ENCODE measurements around the gene GMPR2.

The GMPR2 gene

GRCh38 chr14:24254630-24255392, 22.1 kb downstream of the GMPR2 start:
- no peak for DNase-seq

DNA sequence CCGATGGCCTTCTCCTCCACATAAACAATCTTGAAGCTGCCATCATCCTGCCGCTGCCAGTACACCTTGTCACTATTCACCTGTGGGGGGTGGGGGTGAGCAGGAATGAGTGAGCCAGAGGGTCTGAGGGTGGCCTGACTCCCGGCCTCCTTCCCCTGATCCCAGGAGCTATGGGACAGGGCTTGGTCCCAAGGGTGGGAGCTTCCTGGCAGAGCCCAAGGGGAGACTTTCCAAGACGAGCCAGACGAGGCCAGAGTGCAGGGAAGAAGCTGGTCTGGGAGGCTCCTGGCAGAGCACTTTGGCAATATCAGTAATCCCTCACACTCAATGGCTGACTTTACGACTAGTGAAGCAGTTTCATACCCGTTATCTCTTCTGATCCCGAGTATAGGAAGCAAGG, 22.7 kb downstream of the GMPR2 start:
- DNase-seq: no peak

DNA sequence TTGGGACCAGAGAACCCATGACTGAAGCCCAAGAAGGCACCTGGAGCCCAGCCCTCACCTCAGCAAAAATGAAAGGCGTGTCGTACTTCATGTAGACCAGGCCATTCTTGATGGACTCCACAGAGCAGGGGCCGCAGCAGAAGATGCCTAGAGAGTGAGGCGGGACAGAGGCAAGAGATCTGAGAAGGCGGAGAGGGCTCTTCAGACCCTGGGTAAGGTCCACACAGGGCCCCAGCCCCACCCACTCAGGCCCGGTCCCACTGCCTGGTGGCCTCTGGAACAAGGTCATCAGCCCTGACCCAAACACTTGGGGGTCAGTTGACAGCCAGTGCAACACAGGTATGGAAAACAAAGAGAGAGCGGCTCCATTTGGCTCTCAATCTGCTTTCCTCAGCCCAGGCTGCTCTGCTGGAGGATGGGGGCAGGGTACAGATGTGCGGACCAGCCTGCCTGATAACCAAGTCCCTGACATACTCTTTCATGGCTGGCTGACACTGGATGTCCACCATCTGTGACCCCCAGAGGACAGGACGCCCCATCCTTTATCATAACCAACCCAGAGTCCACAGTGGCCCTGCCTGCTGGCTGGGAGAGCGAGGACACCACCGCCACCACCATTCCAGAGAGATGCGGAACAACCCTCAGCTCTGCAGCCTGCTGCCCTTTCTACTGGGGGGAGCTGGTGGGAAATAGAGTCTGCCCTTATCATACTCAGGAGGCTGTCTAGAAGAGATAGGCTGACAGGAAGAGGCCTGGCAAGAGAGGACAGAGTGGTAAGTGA, 23.4 kb downstream of the GMPR2 start:
- DNase-seq: no peak

DNA sequence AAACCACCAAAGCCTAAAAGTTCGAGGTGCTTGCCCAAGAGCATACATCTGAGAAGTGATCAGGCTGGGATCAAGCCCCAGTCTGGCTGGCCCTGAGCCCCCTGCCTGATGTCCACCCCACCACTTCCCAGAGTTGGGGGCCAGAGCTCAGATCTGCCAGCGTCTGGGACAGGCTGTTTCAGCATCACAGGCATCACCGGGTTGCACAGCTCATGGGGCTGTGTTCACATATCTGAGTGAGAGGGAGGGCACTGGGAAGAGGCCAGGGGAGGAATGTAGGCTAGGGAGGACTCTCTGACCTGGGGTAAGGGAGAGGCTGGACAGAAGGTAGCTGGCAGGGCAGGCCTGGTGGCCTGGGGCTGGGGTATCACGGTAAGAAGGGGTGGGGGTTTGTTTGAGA, 24.2 kb downstream of the GMPR2 start:
- DNase-seq: no peak

- no peak for DNase-seq
Observed at GRCh38 chr14:24258119-24258518, 25.4 kb downstream of the GMPR2 start.

GRCh38 chr14:24258548-24259265, 26.0 kb downstream of the GMPR2 start:
- no peak for DNase-seq

DNA sequence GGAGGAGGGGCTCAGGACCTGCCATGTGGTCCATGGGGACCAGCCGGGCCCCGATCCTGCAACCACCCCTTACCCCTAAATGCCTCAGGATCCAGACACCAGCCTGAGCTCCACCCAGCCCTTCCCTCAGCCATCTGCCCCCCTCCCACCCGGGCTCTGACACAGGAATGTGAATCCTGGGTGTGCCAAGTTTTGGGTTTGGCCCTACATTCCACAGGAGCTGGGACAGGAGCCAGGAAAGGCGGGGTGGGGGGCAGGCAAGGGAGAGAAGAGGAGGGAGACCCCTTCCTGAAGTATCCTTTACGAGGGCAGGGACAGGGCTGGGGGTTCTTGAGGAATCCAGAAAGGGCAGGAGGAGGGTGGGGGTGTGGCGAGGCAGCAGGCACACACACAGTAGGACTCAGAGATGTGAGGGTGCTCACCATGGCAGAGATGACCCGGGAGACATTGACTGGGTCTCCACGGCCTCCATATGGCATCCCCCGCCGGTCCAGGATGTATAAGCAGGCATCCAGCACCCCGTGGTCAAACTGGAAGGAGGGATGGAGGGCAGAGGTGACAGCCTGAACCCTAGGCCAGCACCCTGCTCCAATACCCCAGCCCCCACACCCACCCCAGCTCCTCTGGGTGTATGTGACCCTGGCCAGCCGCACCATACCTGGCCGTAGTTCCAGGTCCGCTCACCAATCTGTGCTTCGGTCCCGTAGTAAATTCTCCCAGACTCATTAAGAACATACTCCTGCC, 26.7 kb downstream of the GMPR2 start:
- no peak for DNase-seq

DNA sequence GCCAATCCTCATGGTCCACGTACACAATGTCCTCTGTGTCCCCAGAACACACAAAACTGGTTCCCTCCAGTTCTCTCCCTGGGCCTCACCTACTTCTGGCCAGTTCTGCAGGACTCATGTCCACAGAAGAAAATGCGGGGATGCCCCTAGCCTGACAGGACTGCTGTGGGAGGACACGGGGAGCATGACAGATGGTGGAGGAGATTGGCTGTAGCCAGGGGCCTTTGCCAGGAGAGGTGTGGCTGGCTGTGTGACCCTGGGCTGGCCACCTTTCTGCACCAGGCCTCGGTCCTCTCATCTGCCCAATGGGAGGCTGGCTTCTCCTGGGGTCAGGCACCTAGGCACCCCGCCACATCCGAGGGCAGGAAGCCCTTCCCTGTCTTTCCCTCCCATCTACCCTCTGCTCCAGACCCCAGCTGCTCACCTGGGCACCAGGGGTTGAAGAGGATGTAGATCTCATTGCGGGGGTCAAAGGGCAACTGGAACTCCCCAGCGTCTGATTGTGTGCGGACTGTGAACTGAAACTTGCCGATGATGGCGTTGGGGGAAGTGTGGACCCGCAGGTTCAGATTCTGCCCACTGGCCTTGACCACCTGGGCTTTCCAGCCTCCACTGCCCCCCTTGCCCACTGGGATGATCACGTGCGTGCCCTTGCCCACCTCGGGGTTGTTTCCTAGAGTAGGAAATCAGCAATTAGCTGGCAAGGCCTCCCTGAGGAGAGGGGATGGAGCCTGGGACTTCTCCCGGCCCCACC, 27.5 kb downstream of the GMPR2 start:
- DNase-seq: no peak

DNA sequence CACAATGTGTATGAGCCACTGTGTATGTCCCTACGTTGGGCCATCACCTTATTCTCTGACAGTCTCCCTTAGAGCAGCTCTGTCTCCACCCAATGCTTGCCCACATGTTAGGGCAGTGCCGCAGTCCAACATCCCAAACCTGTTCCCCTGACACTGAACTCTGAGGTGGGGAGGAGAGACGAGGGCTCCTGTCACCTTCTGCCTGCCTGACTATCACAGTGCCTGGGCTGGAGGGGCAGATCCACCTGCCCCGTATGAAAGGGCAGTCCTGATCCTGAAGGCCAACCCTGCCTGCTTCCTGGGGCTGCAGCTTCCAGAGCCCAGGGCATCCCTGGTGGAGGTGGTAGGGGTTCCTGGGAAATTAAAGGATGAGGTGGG, 28.0 kb downstream of the GMPR2 start:
- no peak for DNase-seq

DNA sequence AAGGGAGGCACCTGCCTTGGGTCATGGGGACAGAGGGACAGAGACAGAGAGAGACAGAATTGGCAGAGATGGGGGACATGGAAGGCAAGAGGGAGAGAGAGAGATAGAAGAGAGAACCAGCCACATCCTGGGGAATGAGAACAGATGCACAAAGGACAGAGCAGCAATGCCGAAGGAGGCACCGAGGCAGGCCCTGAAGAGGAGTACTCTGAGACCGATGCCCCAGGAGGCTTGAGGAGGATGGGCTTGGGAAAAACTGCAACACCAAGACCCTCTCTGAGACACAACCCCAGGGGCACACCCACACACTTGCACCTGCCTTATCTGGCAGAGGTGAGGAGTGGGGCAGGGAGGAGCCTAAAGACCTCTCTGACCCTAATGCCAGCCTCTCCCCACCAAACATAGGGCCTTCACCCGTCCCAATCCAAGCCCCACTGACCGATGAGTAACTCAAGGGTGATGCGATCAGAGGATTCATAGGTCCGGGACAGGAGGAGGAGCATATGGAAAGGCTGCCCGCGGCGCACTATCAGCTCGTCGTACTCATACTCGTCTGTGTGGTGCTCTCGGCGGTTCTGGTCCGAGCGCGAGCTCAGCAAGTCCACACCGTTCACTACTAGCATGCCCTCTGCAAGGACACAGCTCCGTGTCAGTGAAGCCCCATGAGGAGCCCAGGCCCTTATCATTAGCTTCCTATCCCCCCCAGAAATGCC, 28.7 kb downstream of the GMPR2 start:
- no peak for DNase-seq

DNA sequence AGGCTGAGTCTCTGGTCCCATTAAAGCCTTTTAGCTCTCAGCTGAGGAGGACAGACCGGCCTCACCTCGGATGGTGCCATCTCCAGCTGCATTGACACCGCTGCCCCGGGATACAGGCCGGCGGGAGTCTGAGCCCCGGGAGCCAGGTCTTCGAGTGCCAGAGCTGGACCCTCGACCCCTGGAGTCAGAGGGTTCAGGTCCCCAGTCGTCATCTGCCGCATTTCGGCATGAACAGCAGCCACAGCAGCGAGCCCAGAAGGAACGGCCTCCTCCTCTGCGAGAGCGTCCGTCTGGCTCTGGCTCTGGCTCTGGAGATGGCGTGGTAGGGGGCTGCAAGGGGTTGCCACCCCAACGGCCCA, 29.2 kb downstream of the GMPR2 start:
- DNase-seq: no peak

GRCh38 chr14:24262821-24263733, 30.3 kb downstream of the GMPR2 start, which contains the start of gene TGM1:
Gene TGM1, minus strand, starts transcription at chr14:24263177. Its CDS starts 825 bp downstream, at chr14:24262352.
- no peak for DNase-seq

GRCh38 chr14:24263848-24264247, 31.1 kb downstream of the GMPR2 start:
- no peak for DNase-seq

- no peak for DNase-seq
Observed at GRCh38 chr14:24264298-24264697, 31.6 kb downstream of the GMPR2 start.

- DNase-seq: no peak
Observed at GRCh38 chr14:24266344-24267244, 33.9 kb downstream of the GMPR2 start.

- no peak for DNase-seq
Observed at GRCh38 chr14:24267516-24267915, 34.8 kb downstream of the GMPR2 start.

- DNase-seq: no peak
Observed at GRCh38 chr14:24268225-24268624, 35.5 kb downstream of the GMPR2 start.

GRCh38 chr14:24269368-24269767, 36.6 kb downstream of the GMPR2 start:
- no peak for DNase-seq

GRCh38 chr14:24269910-24270536, 37.3 kb downstream of the GMPR2 start:
- no peak for DNase-seq

All from inflammatory macrophage treated with lipopolysaccharide for 4 hours (primary cell).